Measurements from ENCODE around the gene FSTL4.
"Not testable (repeated sequence)": the region's sequence is repeated elsewhere in the genome, so short reads cannot be mapped to it uniquely, and the experiment has no call there.

The FSTL4 gene

GRCh38 chr5:133552925-133553525 lies 59.3 kb downstream of the FSTL4 start:
- DNase-seq (ENCODE audit: low spot score), result peak; percentile 72

DNA sequence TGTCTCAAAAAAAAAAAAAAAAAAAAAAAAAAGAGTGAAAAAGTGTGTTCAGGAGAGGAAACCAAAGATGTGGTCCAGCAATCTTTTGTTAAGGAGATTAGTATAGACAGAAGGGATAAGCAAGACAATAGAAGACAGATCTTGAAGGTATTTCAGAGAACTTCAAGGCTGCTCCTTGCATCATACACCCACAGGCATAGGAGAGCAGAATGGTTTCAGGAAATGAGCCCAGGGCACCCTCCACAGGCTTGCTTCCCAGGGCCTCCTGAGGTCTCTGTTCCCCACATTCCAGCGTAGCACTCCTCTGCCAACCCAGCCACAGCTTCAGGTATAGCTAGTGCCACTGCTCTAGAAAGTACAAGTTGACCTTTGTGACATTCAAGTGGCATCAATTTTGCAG lies 65.8 kb downstream of the FSTL4 start:
- no peak for DNase-seq (ENCODE audit: low spot score)

GRCh38 chr5:133544346-133544745 lies 68.0 kb downstream of the FSTL4 start:
- DNase-seq (ENCODE audit: low spot score), result no peak

GRCh38 chr5:133539818-133540217 lies 72.5 kb downstream of the FSTL4 start:
- DNase-seq (ENCODE audit: low spot score), result no peak

- DNase-seq (ENCODE audit: low spot score), result no peak
Observed at GRCh38 chr5:133538718-133539117, 73.6 kb downstream of the FSTL4 start.

GRCh38 chr5:133535241-133535929 lies 77.0 kb downstream of the FSTL4 start:
- not testable (repeated sequence) for DNase-seq (ENCODE audit: low spot score)

- no peak for DNase-seq (ENCODE audit: low spot score)
Observed at GRCh38 chr5:133534566-133534965, 77.8 kb downstream of the FSTL4 start.

GRCh38 chr5:133533541-133533940 lies 78.8 kb downstream of the FSTL4 start:
- DNase-seq (ENCODE audit: low spot score), result no peak

DNA sequence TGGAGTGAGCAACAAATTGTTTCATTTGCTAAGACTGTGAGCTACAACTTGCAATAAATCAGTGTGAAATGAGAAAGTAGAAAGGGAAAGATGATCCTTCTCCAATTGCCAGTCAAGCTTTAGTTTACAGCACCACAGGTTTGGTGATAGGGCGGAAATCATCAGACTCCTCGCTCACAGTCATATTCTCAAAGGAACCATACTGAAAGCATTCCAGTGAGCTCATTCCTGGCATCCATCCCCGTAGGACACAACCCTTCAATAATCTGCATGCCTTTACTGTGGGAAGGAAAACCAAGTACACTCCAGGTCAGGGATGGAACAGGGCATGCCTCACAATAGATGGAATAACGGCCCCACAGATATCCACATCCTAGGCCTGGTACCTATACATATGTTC lies 80.7 kb downstream of the FSTL4 start:
- DNase-seq (ENCODE audit: low spot score), result peak; percentile 13

- no peak for DNase-seq (ENCODE audit: low spot score)
Observed at GRCh38 chr5:133531178-133531577, 81.2 kb downstream of the FSTL4 start.

GRCh38 chr5:133530270-133530669 lies 82.1 kb downstream of the FSTL4 start:
- no peak for DNase-seq (ENCODE audit: low spot score)

- DNase-seq (ENCODE audit: low spot score), result no peak
Observed at GRCh38 chr5:133528841-133529240, 83.5 kb downstream of the FSTL4 start.

DNA sequence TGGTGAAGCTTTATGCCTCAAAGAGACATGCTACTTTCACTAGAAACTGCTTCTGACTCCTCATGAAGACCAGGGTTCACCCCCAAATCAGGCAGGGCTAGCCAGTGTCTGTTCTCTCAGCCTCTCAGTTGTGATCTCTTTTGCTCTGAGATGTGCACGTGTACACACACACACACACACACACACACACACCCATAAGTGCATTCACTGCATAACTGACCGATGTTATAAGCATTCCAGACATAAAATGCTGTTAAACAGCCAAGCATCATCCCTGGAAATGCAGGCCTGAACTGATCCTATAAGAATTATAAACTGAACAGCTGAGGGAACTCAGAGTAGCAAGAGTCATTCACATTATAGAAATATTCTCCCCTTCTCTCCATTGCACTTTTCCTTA lies 85.0 kb downstream of the FSTL4 start:
- no peak for DNase-seq (ENCODE audit: low spot score)

- no peak for DNase-seq (ENCODE audit: low spot score)
Observed at GRCh38 chr5:133526368-133526767, 86.0 kb downstream of the FSTL4 start.

DNA sequence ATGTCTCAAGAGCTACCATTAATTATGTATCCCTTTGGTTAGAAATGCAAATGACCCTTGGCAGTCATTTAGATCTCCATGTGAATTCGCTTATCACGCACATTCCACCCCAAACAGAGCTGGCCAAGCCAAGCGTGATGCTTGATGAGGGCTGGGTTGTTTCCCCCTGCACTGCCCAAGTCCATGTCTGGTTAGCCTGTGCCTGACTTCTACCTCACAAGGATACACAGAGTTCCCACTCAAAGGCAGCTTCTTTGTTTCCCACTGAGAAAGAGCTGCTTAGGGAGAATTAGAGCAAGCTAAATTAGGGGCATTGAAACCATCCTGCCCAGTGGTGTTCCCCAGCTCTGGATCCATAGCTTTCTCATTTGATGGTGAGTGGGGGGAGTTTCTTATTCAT lies 87.2 kb downstream of the FSTL4 start:
- no peak for DNase-seq (ENCODE audit: low spot score)

DNA sequence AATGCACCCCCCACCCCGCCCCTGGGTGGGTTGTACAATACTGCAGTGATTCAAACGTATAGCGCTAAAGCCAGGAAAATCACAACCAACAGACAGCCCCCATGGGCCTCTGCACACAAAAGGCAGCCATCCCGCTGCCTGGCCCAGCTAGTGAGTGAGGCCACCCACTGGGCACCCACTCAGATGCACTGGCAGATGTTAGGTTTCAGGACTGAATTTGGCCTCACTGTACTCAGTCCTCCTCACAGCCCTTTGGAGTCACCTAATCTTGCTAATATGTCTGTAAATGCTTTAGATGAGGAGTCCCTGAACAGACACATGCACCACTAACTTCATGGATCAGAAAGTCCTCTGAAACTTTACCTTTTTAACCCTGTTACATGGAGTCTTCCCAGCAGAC lies 87.7 kb downstream of the FSTL4 start:
- no peak for DNase-seq (ENCODE audit: low spot score)

DNA sequence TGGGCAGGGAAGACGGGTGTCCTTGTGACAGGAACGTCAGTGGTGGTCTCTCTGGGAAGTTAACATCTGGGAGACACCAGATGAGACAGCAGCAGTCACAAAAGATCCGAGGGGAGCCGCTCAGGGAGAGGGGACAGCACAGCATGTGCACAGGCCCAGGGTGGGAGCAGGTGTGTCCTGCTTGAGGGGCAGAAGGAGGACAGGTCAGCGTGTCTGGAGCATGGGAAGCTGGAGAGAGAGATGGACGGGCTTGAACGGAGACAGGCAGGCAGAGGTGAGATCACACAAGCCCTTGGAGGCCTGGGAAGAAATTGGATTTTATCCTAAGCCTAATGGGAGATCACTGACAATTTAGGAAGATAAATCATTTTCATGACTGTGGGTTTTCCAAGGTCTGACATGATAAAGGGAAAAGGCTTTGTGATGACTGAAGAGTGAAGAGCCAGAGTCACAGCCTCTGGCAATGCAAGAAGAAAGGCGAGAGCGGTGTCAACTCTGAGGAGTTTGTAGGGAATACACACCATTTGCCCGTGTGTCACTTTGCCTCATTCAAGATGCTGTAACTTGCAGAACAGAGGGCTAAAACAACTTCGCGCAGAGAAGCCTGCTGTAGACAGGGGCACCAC lies 88.3 kb downstream of the FSTL4 start:
- DNase-seq (ENCODE audit: low spot score), result no peak

DNA sequence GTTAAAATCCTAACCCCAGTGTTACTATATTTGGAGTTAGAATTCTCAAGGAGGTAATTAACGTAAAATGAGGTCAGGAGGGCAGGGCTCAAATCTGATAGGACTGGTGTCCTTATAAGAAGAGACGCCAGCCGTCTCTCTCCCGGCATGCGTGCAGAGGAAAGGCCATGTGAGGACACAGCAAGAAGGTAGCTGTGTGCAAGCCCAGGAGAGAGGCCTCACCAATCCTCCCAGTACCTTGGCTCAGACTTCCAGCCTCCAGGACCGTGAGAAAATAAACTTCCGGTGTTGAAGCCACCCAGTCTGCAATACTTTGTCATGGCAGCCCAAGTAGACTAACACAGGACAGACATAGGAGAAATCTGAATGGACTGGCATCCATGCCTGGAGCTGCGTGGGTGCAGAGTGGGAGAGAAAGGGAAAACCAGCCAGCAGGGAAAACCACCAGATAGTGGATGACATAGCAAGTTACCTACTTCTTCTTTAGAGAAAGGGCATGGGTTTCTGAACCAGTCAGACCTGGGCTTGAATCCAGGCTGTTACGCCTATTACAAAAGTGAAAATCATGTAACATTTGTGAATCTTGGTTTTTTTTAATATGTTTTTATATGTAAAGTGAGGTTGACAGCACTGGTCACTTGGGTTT lies 89.2 kb downstream of the FSTL4 start:
- DNase-seq (ENCODE audit: low spot score), result no peak

DNA sequence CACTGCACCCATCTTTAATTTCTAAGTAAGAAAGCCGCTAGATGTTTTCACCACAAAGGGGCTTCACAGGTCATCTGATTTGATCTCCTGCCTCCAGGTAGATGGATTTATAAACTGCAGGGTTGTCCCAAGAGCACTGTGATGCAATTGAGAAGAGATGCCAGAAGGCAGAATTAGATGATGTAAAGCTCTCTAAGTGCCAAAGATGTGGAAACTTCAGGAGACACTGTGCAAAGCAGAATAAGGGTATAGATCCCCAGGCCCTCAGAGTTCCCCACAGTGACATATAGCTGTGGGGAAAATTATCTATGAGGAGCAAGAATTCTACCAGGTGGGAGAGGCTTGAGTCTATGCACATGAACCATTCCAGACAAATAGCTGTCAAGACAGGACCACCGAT lies 90.5 kb downstream of the FSTL4 start:
- DNase-seq (ENCODE audit: low spot score), result no peak

DNA sequence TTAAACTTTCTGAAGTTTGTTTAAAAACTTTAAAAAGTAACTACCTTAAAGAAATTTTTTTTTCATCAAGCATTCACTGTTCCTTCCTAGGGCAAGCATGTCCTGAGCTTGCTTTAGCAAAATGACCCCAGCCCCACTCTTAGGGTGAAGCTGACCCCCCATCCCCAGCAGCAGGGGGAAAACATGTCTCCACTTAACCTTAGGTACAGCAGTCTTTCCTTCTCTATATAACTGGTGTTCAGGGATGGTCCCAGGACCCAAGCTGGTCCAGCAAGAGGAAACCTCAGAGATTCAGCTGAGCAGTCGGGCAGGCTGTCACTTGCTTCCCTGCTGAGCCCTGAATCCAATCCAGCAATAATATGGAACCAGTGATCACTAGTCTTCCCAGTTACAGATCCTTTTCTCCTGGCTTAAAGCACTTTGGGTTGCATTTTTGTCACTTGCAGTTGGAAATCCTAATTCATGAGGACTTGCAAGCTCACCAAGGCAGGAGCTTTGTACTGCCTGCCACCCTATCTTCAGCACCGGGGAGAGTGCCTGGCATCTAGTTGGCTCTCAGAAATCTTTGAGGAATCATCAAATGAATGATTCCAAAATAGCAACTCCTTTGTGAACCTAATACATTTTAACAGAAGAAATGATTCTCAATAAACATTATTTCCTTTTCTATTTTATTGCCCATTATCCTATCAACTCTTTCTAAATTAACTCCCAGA lies 91.2 kb downstream of the FSTL4 start:
- DNase-seq (ENCODE audit: low spot score), result no peak

DNA sequence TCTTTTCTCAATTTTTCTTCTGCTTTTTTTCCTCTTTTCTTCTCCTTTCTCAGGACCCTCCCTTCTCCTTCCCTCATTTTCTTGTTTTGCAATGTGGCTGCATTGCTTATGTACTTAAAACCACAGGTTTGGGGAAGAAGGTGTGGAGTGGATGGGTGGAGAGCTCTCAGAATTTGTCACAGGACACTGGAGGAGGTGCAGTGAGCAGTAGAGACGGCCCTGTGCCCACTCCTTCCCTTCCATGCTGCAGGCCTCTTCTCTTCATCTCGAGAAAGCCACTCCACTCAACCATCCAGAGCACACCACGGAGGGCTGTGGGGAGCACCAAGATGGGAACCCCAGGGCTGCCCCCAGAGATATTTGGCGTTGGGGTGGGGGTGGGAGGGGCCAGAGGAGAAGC lies 92.3 kb downstream of the FSTL4 start:
- DNase-seq (ENCODE audit: low spot score), result no peak

DNA sequence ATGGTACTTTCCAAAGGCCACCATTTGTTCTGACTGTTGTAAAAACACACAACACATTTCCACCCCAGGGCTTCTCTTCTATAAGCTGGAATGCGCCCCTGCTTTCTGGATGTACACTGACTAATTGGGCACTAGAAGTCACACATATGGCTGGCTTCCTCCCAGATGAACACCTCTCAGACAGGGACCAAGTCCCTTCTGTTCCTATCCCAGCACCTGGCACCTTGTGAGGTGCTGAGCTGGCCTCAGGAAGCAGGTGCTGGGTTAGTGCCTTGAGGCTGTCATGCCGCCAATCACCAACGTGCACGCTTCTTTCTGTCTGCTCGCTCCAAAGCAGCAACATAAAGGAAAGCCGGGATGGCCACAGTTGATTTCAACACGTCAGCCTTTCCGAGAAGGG lies 93.2 kb downstream of the FSTL4 start:
- no peak for DNase-seq (ENCODE audit: low spot score)

DNA sequence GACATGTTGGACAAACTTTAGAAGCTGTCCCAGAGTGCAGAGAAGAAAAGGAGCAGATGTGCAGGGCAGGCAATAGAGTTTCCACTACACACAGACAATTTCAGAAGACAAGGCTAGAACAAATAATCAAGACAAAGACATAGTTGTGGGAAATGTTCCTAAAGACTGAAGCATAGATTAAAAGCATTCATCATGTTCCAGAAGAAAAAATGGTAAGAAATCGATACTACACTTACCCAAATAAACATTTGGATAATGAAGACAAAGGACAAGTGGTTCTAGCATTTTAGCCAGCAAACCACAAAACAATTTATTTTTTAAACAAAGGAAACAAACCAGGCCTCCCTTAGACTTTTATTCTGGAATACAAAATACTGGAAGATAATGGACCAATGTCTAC lies 97.9 kb downstream of the FSTL4 start:
- no peak for DNase-seq (ENCODE audit: low spot score)
